Measurements from ENCODE around the gene LRRC63. TPM values are rescaled to one million over a fixed set of nuclear protein-coding genes. Genes with fewer than 3 reads are reported as not detected.
A peak's percentile ranks its signal among the peaks of the same experiment; 100 is the strongest.

LRRC63 gene
- total RNA-seq, 1 experiment from 2014 or later: 0.06 TPM

DNA sequence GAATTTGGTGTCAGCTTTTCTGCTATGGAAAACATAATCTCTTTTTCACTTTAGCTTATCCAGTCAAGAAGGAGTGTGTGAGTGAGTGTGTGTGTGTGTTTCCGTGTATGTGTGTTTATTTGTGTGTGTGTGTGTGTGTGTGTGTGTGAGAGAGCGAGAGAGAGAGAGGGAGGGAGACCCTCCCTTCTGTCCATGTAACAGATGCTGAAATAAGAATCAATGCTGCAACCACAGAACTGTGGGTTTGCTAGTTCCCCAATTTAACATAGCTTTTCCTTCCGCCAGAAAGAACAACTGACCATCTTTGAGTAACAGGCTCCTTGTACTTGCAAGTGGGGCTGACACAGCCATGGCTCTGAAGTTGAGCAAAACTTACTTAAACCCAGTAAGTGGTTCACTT is 35.0 kb upstream of the LRRC63 start:
- Histone ChIP-seq H3K4me3 (no peak overlapping the region), H3K27ac (no peak overlapping the region), H3K36me3 (no peaks in the 10 kb centered on the region), H3K9me3 (replicated peaks) (no peaks in the 10 kb centered on the region), H3K27me3 (no peaks in the 10 kb centered on the region), H3K4me1 (no peaks in the 10 kb centered on the region)
- DNase-seq: no peak

DNA sequence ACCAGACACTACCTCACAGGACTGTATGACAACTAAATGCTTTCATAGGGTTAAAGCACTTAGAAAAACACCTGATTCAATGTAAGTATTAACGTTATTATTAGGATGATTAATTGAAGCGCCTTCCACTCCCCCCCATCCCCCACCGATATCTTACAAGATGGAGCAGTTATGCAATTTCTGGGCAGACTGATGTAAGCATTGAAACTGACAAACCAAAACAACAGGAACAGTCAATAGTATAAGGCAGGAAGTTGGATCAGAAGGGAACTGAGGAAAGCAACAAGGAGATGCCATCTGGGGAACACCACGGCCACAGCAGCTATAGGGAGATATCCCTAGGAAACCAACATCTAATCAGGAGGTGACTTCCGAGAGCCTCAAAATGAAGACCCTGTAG is 33.6 kb upstream of the LRRC63 start:
- H3K9me3 ChIP-seq (replicated peaks): no peaks in the 10 kb centered on the region
- no peaks in the 10 kb centered on the region for H3K27me3 ChIP-seq
- H3K4me1 ChIP-seq: no peaks in the 10 kb centered on the region
- no peaks in the 10 kb centered on the region for H3K36me3 ChIP-seq
- no peak for DNase-seq
- no peak overlapping the region for H3K27ac ChIP-seq
- no peak overlapping the region for H3K4me3 ChIP-seq

DNA sequence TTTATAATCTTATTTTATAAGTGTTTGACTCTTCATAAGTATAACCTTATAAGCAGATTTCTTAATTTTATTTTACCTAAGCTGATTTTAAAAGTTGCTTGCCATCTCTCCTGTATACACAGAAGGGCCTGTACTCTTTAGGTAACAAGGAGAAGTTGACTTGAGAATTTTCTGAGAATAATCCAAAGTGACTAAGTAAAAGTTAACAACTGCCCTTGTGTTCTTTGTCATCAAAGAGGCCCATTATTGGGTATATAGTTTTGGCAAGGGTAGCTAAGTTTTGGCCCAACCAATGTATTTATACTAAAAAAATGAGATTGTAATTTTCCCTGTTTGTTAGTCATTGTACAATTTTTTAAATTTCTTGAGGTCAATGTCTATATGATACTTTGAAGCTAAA is 32.9 kb upstream of the LRRC63 start:
- Histone ChIP-seq H3K9me3 (replicated peaks) (no peaks in the 10 kb centered on the region), H3K36me3 (no peaks in the 10 kb centered on the region), H3K4me3 (no peak overlapping the region), H3K4me1 (no peaks in the 10 kb centered on the region), H3K27ac (no peak overlapping the region), H3K27me3 (no peaks in the 10 kb centered on the region)
- no peak for DNase-seq

DNA sequence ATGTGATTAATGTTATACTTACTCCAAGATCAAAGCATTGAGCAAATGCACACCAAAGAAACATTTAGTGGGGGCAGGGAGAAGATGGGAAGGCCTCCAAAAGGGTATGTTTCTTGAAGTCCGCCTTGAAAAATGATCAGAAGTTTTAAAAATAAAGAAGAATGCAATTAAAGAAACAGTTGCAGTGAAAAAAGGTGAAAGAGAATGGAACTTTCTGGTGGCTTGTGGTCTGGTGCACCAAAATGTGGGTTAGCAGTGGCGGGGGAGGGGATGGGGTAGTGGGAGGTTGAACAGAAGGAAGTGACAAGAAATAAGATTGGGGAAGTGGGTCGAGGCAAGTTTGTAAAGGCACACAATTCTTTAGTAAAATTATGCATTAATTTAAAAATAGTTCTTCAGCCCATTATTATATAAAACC is 32.2 kb upstream of the LRRC63 start:
- no peaks in the 10 kb centered on the region for H3K36me3 ChIP-seq
- H3K27ac ChIP-seq: no peak overlapping the region
- no peaks in the 10 kb centered on the region for H3K27me3 ChIP-seq
- H3K4me3 ChIP-seq: no peak overlapping the region
- H3K4me1 ChIP-seq: no peaks in the 10 kb centered on the region
- no peak for DNase-seq
- no peaks in the 10 kb centered on the region for H3K9me3 ChIP-seq (replicated peaks)

DNA sequence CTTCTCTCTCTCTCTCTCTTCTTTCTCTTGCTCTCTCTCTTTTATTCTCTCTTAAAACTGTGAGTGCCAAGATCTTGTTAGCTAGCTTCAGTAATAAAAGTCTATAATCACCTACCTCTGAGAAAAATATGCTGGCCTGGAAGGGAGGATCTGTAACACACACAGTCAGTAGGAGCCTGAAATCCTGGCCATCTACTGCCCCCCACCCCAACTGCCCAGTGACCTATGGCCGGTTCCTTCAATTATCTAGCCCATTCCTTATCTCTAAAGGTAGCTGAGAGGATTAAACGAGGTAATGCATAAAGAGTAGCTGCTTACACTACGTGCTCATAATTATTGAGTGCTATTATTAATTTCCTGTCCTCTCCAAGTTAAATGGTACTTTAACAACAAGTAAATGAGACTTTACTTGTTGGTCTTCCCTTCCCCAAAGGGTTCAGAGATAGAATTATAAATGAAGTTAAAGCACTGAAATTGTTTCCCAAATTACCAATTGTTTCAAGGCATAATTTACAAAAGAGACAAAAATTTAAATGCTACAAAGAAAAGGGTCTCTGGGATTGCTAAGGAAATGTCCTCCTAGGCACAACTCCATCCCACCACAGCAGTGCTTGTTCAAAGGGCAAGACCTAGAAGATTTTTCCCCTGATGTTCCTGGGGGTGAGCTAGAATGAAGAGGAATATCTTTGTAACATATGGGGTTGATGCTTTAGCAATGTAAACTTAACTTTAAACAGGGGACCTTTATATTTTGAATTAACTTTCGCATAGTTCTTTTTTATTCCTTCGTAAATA is 31.6 kb upstream of the LRRC63 start:
- Histone ChIP-seq H3K27me3 (no peaks in the 10 kb centered on the region), H3K4me3 (no peak overlapping the region), H3K9me3 (replicated peaks) (no peaks in the 10 kb centered on the region), H3K36me3 (no peaks in the 10 kb centered on the region), H3K4me1 (no peaks in the 10 kb centered on the region), H3K27ac (no peak overlapping the region)
- no peak for DNase-seq

DNA sequence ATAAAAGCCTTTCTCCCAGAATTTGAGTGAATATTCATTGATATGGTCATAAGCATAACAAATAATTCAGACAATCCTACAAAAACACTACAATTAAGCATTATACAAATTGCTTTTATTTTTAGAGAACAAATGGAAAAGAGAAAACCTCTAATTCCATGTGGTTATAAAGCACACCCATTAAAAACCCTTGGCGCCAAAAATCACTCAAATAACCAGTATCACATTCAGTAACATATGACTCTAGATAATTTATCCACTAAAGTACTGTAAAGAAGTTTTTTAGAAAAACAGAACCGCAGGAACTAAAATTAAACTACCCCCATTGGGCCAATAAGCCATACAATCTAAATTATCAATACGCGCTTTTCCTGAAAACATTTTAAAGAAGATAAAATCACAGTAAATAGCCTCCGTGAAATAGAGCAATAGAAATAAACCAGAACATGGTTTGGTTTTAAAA is 30.3 kb upstream of the LRRC63 start:
- H3K4me3 ChIP-seq: no peak overlapping the region

DNA sequence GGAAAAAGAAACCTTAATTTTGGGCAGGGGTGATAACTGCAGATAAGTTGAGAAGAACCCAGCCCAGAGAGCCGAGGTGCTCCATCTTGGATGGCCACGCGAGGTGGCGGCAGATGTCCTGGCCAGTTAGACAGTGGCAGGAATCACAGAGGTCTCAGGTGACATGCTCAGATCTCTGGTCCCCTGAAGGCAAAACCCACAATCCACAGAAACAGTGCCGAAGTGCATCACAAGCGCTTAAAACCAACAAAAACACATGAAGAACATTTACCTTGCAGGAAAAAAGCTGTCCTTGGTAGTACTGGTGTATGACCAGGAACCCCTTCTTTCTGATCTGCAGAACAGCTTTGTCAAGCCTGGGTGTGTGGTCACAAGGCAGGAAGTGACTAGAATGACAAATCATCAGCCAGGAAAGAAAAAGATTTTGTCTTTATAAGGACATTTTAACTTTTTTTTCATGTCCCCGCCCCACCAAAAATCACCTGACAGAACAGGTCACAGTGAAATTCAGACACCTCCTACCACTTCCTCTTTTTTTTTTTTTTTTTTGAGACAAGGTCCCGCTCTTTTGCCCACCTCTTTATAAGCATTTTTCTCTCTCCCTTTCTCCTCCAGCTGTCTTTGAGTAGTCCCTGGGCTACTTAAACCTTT is 29.8 kb upstream of the LRRC63 start, which contains the start of gene LCP1:
Gene LCP1, minus strand, starts transcription at position 338 of the 651 bp plus-strand sequence. CDS start 22,515 bp downstream, outside the sequence.
- no peaks in the 10 kb centered on the region for H3K36me3 ChIP-seq
- H3K4me3 ChIP-seq: no peak within 1 kb of the TSS
- H3K4me1 ChIP-seq: no peaks in the 10 kb centered on the region
- DNase-seq: no peak
- H3K9me3 ChIP-seq (replicated peaks): no peaks in the 10 kb centered on the region
- no peak within 1 kb of the TSS for H3K27ac ChIP-seq
- no peaks in the 10 kb centered on the region for H3K27me3 ChIP-seq

More for the DNA sequence above, 30.3 kb upstream of the LRRC63 start:
- Histone ChIP-seq H3K9me3 (replicated peaks) (no peaks in the 10 kb centered on the region), H3K36me3 (no peaks in the 10 kb centered on the region), H3K4me1 (no peaks in the 10 kb centered on the region), H3K27me3 (no peaks in the 10 kb centered on the region), H3K27ac (no peak overlapping the region)
- DNase-seq: no peak

DNA sequence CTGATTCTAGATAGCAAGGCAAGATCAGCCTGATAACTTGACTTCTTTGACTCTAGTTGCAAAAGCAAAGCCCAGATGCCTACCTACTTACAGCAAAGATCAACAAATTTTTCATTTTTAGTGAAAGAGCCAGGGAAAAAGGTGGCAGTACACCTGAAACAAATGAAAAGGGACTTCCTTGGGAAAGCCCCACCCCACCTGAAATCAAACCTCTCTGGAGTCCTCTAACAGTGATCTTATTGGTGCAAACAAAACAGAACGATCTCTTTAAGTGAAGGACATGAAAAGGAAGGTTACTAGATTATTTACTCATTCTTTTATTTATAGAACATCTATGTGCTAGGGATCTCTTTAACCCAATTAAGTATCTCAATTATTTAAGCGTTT is 29.2 kb upstream of the LRRC63 start:
- no peak overlapping the region for H3K4me3 ChIP-seq
- H3K27me3 ChIP-seq: no peaks in the 10 kb centered on the region
- H3K4me1 ChIP-seq: no peaks in the 10 kb centered on the region
- no peak for DNase-seq
- no peaks in the 10 kb centered on the region for H3K36me3 ChIP-seq
- H3K9me3 ChIP-seq (replicated peaks): no peaks in the 10 kb centered on the region
- H3K27ac ChIP-seq: no peak overlapping the region

DNA sequence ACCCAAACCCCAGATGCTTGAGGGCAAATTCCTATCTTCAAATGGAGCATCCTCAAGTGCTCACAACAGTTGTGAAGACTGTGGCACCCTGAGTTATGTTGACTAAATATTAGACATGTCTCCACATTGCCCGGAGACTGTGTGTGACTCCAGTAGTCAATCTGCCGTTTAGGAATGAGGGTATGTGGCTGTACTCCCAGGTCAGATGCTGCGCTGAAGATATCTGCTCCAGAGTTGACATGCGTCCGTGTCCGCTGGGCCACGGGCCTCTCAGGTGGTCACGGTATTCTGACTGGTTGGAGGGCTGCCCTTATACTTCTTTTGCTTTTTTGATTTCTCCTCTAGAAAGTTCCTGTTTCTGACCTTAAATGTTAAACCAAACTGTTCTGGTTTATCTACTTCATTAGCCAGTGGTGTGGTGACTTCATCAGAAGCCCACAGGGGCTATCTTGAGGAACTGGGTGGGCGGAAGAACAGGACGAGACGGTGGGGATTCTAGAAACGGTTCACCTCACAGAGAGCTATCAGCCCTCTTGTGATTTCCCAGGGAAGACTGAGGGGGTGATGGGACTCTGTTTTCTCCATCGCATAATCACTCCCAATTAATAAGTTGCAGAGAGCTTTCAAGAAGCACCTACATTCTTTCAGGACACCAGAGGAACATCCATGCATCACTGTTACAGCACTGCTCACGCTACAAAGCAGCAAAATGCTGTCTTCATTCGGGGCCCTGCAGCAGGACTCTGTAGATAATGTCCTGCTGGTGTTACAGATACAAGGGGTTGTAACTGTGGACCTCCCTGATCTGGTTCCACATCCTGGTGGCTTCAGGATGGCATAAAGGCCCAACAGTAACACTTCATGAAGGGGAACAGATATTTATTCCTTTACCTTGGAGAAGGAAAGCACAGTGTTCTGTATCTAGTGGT is 28.4 kb upstream of the LRRC63 start:
- no peak overlapping the region for H3K27ac ChIP-seq
- H3K9me3 ChIP-seq (replicated peaks): no peaks in the 10 kb centered on the region
- DNase-seq: no peak
- H3K4me3 ChIP-seq: no peak overlapping the region
- no peaks in the 10 kb centered on the region for H3K27me3 ChIP-seq
- H3K4me1 ChIP-seq: no peaks in the 10 kb centered on the region
- no peaks in the 10 kb centered on the region for H3K36me3 ChIP-seq

DNA sequence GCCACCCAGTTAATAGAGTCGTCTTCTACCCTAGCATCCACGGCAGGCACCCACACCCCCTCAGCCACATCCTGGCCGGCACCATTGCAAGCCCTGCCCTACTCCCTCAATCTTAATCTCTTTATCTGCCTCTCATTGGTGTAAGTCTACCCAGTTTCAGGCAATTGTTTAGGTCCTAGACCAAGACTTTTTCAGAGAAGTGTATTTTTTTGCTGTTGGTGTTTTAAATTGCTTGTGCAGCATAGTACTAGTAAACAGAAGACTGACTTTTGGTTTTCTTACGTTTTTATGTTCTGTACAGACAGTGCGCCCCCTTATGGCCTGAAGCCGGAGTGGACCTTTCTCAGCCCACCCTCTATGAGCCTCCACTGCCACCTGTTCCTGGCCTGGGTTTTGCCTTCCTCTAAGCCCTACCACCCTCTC is 27.4 kb upstream of the LRRC63 start:
- H3K4me3 ChIP-seq: no peak overlapping the region
- H3K27me3 ChIP-seq: no peaks in the 10 kb centered on the region
- no peaks in the 10 kb centered on the region for H3K36me3 ChIP-seq
- no peaks in the 10 kb centered on the region for H3K4me1 ChIP-seq
- DNase-seq: peak; percentile 46 to 66
- H3K9me3 ChIP-seq (replicated peaks): no peaks in the 10 kb centered on the region
- no peak overlapping the region for H3K27ac ChIP-seq

DNA sequence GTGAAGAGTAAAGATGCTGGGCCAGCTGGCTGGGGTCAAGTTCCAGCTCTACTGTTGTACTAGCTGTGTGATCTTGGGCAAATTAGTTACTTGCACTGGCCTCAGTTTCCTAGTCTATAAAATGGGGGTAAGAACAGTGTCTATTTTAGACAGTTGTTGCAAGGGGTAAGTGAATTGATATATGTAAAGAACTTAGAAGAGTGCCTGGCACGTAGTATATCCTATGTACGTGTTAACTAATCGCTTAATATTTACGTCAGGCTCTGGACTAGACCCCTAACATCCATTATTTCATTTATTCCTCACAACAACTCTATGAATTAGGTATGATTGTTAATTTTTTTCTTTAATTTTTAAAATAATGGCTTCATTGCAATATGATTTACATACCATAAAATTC is 26.1 kb upstream of the LRRC63 start:
- Histone ChIP-seq H3K27me3 (no peaks in the 10 kb centered on the region), H3K4me1 (no peaks in the 10 kb centered on the region), H3K36me3 (no peaks in the 10 kb centered on the region), H3K9me3 (replicated peaks) (no peaks in the 10 kb centered on the region), H3K4me3 (no peak overlapping the region), H3K27ac (no peak overlapping the region)
- no peak for DNase-seq

DNA sequence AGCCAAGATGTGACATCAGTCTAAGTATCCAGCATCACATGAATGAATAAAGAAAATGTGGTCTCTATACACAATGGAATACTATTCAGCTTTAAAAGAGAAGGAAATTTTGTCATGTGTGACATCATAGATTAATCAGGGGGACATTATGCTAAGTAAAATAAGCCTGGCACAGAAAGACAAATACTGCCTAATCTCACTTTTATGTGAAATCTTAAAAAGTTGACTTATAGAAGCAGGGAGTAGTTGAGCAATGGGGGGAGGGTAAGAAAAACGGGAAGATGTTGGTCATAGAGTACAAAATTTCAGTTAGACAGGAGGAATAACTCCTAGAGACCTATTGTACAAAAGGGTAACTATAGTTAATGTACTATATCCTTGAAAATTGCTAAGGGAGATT is 19.3 kb upstream of the LRRC63 start:
- no peaks in the 10 kb centered on the region for H3K9me3 ChIP-seq (replicated peaks)
- H3K4me1 ChIP-seq: no peaks in the 10 kb centered on the region
- H3K4me3 ChIP-seq: no peak overlapping the region
- H3K27ac ChIP-seq: no peak overlapping the region
- H3K27me3 ChIP-seq: no peaks in the 10 kb centered on the region
- no peaks in the 10 kb centered on the region for H3K36me3 ChIP-seq
- no peak for DNase-seq

DNA sequence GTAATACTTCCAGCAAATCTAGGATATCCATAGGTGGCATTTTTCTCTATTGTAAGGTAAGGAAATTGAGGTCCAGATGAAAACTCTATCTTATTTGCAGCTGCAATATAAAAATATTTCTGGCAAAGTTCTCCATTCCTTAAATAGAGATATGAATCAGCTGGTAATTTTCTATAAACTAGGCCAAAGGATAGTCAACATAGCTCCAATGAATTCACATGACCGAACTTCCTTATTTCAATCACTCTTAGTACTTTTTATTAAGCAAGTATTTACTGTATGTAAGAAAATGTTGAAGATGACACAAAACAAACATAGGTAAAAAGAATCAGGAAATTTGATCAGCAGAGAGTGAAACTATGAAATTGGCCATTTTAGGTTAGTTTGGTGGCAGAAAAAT is 16.7 kb upstream of the LRRC63 start:
- no peak for DNase-seq
- H3K27me3 ChIP-seq: no peaks in the 10 kb centered on the region
- H3K4me3 ChIP-seq: no peak overlapping the region
- H3K27ac ChIP-seq: no peak overlapping the region
- H3K36me3 ChIP-seq: no peaks in the 10 kb centered on the region
- no peaks in the 10 kb centered on the region for H3K4me1 ChIP-seq
- H3K9me3 ChIP-seq (replicated peaks): no peaks in the 10 kb centered on the region

DNA sequence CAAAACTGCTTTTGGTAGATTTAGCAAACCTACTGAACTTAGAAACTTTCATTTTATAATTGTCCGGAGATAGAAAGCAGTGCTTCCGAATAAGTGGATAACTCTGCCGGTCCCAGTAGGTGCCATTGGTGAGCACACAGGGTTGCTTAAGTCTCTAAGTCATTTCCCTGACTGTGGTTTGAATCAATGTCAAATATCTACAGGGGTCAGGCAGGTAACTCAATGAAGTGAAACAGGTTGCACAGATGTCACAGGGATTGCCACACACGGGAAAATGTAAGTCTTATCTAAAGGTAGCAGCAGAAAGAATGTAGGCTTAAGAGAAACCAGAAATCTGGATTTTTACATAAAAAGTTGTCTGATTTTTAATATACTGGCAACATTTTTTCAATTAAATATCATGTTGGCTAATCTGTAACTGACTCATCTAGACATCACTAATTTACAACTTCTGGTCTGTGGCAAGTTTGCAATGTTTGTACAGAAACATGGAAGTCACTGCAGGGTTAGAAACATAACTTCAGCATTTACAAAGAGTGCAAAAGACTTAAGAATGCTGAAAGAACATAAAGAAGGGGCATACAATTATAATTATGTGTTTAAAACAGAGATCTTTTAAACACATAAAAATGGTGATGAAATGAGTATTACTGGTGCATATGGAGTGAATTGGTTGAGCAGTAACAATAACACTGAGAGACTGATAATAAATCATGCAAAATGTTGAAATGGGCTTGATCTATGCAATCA is 14.3 kb upstream of the LRRC63 start:
- Histone ChIP-seq H3K36me3 (no peaks in the 10 kb centered on the region), H3K9me3 (replicated peaks) (no peaks in the 10 kb centered on the region), H3K27me3 (no peaks in the 10 kb centered on the region), H3K27ac (no peak overlapping the region), H3K4me3 (no peak overlapping the region), H3K4me1 (no peaks in the 10 kb centered on the region)
- no peak for DNase-seq

Measured in SJCRH30 (cell line).